ENCODE measurements around the gene LEFTY1. TPM values are rescaled to one million over a fixed set of nuclear protein-coding genes. Genes with fewer than 3 reads are reported as not detected.

Gene LEFTY1
- total RNA-seq, 1 experiment from 2014 or later: not detected

DNA sequence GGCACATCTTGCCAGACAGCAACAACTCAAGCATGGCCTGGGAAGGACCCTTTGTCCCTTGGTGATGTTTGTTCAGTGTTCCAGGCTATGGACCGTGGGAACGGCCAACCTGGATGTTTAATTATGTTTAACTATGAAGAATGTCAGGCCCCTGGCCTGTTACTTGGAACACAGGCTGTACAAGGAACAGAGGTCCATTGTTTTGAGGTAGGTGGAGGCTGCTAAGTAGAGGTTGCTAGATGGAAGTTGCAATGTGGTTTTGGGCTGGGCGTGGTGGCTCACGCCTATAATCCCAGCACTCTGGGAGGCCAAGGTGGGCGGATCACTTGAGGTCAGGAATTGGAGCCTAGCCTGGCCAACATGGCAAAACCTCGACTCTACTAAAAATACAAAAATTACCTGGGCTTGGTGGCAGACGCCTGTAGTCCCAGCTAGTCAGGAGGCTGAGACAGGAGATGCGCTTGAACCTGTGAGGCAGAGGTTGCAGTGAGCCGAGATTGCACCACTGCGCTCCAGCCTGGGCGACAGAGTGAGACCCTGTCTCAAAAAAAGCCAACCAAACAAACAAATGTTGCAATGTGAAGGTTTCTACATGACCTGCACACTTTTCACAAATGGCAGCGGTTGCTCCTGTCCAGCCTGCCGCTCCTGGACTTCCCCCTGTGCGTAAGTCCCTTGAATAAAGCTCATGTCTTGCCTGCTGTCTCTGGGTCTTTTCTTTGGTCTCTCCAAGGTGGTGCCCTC is 2.5 kb upstream of the LEFTY1 start:
- no peaks in the 10 kb centered on the region for H3K4me1 ChIP-seq (ENCODE audit: control insufficient read depth, insufficient read depth, low read length)
- in situ Hi-C loops (cut with HindIII; ENCODE audit: low pct_unique_long_range_greater_than_20kb, low sequenced_read_pairs) (no loop called here), intact Hi-C loops (cut with micrococcal nuclease; ENCODE audit: unreplicated experiment) (no loop called here)
- no peaks in the 10 kb centered on the region for H3K27me3 ChIP-seq (ENCODE audit: control insufficient read depth, insufficient read depth, low read length)
- POLR2A ChIA-PET: no interaction called here
- no peak for DNase-seq (ENCODE audit: low read depth, low spot score)
- no peak overlapping the region for H3K27ac ChIP-seq (ENCODE audit: low read length)
- no TSS peak for BruUV-seq (replicated peaks)
- ATAC-seq: no peak; the same call in 1 of the 2 replicates
- TF ChIP-seq SIN3A (IDR thresholded peaks at IDR 0.05; ENCODE audit: borderline replicate concordance, insufficient read depth, low read depth, low read length): no peak
- no peak for TF ChIP-seq REST (IDR thresholded peaks at IDR 0.05; ENCODE audit: insufficient read depth in 1 of 2, low read depth in 2 of 2, low read length in 1 of 2)
- TF ChIP-seq, protein P1, sequence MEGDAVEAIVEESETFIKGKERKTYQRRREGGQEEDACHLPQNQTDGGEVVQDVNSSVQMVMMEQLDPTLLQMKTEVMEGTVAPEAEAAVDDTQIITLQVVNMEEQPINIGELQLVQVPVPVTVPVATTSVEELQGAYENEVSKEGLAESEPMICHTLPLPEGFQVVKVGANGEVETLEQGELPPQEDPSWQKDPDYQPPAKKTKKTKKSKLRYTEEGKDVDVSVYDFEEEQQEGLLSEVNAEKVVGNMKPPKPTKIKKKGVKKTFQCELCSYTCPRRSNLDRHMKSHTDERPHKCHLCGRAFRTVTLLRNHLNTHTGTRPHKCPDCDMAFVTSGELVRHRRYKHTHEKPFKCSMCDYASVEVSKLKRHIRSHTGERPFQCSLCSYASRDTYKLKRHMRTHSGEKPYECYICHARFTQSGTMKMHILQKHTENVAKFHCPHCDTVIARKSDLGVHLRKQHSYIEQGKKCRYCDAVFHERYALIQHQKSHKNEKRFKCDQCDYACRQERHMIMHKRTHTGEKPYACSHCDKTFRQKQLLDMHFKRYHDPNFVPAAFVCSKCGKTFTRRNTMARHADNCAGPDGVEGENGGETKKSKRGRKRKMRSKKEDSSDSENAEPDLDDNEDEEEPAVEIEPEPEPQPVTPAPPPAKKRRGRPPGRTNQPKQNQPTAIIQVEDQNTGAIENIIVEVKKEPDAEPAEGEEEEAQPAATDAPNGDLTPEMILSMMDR (IDR thresholded peaks at IDR 0.05): no peak
- TF ChIP-seq POLR2AphosphoS5 (IDR thresholded peaks at IDR 0.05; ENCODE audit: low read depth, low read length): no peak
- no peak for TF ChIP-seq TCF7L2 (IDR thresholded peaks at IDR 0.05; ENCODE audit: low read depth, low read length)
- CTCF ChIA-PET: no interaction called here
- no peaks in the 10 kb centered on the region for H3K9me3 ChIP-seq (ENCODE audit: control insufficient read depth, insufficient read depth, low read depth, low read length)
- H3K4me3 ChIP-seq (ENCODE audit: low read depth in 2 of 2, low read length in 2 of 2): no peak overlapping the region
- H3K36me3 ChIP-seq (ENCODE audit: control insufficient read depth, insufficient read depth, low read length): no peaks in the 10 kb centered on the region

- in situ Hi-C loops (cut with HindIII; ENCODE audit: low pct_unique_long_range_greater_than_20kb, low sequenced_read_pairs): no loop called here
Measured at GRCh38 chr1:225890346-225891228, 1.6 kb upstream of the LEFTY1 start.

More at GRCh38 chr1:225890346-225891228, 1.6 kb upstream of the LEFTY1 start:
- Histone ChIP-seq H3K36me3 (ENCODE audit: control insufficient read depth, insufficient read depth, low read length) (no peaks in the 10 kb centered on the region), H3K27ac (ENCODE audit: low read length) (no peak overlapping the region), H3K4me1 (ENCODE audit: control insufficient read depth, insufficient read depth, low read length) (peaks cover 4% of the 10 kb centered on the region; the same call in 1 of the 2 replicates), H3K27me3 (ENCODE audit: control insufficient read depth, insufficient read depth, low read length) (no peaks in the 10 kb centered on the region), H3K4me3 (ENCODE audit: low read depth in 2 of 2, low read length in 2 of 2) (no peak overlapping the region), H3K9me3 (ENCODE audit: control insufficient read depth, insufficient read depth, low read depth, low read length) (no peaks in the 10 kb centered on the region)
- ChIA-PET POLR2A (no interaction called here), CTCF (no interaction called here)
- no peak for ATAC-seq
- intact Hi-C loops (cut with micrococcal nuclease; ENCODE audit: unreplicated experiment): no loop called here
- no peak for TF ChIP-seq POLR2AphosphoS5 (IDR thresholded peaks at IDR 0.05; ENCODE audit: low read depth, low read length)
- TF ChIP-seq REST (IDR thresholded peaks at IDR 0.05; ENCODE audit: insufficient read depth in 1 of 2, low read depth in 2 of 2, low read length in 1 of 2): no peak
- TF ChIP-seq, protein P1 (IDR thresholded peaks at IDR 0.05): no peak
- no peak for TF ChIP-seq TCF7L2 (IDR thresholded peaks at IDR 0.05; ENCODE audit: low read depth, low read length)
- no peak for TF ChIP-seq SIN3A (IDR thresholded peaks at IDR 0.05; ENCODE audit: borderline replicate concordance, insufficient read depth, low read depth, low read length)
- DNase-seq (ENCODE audit: low read depth, low spot score): no peak
- no TSS peak for BruUV-seq (replicated peaks)

Measured in Panc1 (cell line).